ENCODE measurements around the gene FUT2.
A peak's percentile ranks its signal among the peaks of the same experiment; 100 is the strongest.
"Not testable (repeated sequence)": the region's sequence is repeated elsewhere in the genome, so short reads cannot be mapped to it uniquely, and the experiment has no call there.

Gene FUT2

DNA sequence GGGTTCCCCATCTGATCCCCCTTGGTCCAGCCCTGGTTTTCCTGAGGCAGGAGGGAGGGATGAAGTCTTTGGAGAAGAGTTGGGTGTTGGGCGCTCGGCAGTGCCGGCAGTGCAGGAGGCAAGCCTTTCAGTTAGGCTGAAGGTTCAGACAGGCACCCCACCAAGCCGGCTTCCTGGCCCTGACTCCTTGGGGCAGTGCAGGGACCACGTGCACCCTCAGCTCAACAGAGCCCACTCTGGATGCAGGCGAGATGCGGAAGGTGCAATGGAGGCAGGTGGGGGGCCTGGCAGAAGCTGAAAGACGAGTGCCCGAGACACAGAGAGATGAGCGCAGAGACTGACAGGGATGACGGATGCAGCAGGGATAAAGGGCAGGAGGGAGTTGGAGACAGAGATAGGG lies 12.7 kb downstream of the FUT2 start:
- no peak for DNase-seq

DNA sequence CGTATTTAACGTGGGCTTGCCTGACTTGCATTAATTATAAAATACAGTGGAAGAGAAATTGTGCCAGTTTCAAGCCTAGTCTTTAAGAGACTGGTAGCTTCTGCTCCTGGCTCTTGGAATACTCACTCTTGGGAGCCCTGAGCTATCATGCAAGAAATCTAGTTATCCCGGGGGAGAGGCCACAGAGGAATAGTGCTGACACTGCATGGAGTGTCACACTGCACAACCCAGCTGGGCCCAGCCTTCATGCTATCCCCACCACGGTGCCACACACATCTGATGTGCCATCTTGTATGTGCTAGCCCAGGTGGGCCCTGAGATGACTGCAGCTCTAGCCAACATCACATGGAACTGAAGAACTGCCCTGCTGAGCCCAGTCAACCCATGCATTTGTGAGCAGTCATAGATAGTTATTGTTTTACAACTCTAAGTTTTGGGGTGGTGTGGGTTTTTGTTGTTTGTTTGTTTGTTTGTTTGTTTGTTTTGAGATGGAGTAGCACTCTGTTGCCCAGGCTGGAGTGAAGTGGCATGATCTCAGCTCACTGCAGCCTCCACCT lies 15.4 kb downstream of the FUT2 start:
- DNase-seq = no peak

DNA sequence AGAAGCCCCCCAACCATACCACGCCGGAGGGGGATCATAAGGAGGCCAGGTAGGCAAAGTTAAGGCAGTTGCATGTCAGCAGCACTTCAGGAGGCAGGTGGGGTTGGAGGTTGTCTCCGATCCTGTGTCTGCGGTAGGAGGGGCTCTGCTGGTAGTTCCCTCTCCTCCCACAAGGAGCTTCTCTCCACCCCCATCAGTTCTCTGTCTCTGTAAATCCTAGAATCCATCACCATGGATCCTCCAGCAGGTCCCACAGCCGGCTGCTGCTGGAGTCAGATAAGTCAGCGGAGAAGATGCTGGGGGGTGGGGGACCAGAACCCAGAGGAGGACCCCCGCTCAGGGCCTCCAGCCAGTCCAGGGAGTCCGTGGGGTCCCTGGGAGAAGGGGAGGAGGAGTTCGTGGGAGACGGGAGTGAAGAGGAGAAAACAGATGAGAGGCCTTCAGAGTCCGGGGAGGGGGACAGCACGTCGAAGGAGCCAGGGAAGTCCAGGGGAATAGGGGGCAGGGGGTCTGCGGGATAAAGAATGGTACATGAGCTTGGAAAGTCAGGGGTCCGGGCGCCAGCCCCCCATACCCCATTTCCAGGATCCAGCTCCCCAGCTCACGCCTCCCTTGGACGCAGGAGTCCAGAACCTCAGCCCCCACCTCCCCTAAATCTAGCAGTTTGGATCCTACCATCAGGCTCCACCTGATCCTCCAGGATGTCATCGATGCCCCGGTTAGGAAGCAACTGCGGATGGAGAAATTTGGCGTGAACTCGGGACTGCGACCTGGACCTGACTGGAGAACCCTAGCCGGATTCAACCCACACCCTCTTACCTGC lies 17.5 kb downstream of the FUT2 start:
- no peak for DNase-seq

DNA sequence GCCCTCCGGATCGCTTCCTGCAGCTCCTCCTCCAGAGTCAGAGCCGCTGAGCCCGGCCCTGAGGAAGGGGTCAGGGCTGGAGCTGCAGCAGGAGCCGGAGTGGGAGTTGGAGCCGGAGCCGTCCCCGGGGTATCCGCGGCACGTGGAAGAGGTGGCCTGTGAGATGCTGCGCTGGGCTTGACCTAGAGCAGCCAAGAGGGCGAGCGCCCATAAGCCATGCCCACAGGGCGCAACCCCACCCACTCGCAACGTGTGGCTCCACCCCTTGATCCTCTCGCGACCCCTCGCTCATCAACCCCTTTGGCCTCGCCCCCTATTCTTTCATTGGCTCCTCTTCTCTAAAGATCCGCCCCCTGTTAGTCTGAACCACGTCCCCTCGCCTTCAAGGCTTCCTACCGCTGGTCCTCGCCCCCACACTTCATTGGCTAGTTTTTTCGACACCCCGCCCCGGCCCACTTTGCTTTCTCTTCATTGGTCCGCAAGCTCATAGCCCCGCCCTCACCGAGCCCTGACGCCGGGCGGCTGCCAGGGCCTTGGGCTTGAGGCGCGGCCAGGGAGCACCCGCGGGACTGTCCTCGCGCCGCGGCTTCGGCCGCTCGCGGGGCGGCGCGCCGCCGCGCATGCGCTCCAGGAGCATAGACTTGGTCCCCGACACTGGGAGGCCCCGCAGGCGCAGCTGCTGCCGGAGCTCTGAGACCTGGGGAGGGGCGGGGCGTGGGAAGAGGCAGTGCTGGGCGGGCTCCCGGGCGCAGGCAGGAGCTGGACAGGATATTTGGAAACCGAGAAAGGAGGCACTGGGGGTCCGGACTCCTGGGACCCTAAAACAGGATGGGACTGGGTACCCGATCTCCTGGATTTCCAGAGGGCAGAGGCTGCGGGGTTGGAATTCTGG lies 18.3 kb downstream of the FUT2 start:
- peak; percentile 99 for DNase-seq

DNA sequence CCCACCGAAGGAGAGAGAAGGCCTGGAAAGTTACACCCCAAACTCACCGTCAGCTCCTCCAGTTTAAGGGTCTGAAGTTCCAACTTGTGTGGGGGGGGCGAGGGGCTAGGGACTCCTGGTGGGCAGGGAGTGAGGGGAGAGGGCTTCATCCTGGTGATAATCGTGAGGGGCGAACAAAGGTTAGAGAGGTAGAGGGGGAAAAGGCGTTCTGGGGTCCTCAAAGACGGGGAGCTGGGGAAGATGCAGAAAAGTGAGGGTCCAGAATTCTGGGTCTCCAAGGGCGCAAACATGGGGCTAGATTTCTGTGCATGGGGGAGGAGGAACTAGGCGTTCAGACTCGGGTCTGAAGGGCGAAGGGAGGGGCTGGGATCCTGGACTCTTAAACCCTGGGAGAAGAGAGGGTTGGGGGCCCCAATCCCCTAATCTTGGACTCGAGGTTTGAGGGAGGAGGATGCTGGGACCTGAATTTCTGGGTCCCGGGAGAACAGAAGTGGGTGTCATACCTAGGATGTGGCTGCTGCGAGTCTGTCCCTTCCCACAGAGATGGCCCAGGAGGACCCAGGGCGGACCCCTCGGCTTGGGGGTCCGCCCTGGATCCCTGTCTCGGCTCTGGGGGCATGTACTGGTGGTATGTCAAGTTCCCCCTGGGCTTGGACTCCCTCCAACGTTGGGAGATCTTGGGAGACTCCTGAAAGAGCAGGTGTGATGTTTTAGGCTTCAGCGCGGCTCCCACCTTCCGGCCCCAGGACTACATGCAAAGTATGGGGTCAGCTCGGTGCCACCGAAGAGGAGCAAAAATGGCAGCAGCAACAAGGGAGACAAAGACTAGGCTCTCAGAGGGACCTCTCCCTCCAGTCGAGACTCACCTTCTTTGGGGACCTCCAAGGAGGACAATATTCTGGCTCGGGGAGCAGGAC lies 19.2 kb downstream of the FUT2 start:
- no peak for DNase-seq

GRCh38 chr19:48715681-48716171 lies 20.0 kb downstream of the FUT2 start:
- no peak for DNase-seq

DNA sequence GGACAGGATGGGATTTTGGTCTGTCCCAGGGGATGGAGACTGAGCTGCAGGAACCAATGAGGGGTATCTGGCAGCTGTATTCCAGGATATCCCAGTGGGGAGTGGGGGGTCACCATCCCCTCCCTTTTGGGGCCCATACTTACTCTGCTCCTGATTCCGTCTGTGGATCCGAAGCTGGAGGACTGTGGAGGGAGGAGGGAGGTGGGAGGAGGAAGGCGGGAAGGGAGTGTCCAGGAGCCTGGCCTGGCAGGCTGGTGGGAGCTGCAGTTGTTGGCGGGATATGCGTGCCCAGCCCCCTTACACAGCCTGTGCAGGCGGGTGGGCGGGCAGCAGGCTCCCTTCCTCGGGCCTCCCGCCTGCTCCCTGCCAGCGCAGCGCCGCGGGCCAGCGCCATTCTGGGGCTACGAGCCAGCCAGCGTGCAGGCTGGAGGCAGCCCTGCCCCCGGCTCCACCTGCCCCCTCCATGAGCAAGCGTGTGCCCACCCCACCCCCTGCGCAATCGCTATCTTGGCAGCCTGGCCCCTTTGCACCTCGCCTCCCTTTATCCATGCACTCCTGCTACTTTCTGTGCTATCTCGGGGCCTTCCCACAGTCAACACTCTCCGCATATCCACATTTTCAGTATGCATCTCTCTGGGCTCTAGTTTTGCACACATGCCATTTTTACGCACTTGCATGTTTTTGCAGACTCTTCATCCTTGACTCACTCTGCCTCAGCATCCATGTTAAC lies 21.0 kb downstream of the FUT2 start:
- no peak for DNase-seq

DNA sequence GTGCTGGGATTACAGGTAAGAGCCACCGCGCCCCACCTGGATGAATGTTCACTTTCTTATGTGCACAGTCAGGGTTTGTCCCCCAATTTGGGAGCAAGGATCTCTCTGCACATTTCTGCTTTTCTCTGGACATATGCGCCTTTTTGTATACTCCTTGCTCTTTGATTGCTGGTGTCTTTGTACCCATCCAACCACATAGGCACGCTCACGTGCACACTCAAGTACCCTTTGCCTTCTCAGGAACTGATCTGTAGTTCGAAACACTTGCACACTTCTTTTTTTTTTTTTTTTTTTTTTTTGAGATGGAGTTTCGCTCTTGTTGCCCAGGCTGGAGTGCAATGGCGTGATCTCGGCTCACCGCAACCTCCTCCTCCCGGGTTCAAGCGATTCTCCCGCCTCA lies 22.3 kb downstream of the FUT2 start:
- not testable (repeated sequence) for DNase-seq

DNA sequence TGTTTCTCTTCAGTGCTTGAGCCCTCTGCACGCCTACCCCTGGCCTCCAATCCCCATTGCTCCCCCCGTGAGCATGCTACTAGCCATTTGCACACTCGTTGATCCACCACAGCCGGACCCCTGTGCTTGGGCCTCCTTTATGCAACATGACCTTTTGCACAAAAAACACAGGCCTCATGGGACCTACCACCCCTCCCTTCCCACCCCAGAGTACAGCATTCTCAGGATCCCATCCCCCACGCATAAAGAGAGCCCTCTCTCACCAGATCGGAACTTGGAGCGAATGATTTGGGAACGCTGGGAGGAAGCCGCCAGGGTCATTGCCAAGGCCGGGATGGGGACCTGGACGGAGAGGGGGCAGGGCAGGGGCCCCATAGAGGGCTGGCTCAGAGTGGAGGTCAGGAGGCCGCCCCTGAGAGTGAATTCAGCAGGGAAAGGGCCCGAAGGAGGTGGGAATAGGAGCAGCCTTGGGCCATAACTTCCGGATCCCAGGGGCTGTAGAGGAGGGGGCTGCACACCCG lies 23.0 kb downstream of the FUT2 start:
- DNase-seq = no peak

- no peak for DNase-seq
Measured at GRCh38 chr19:48719263-48720171, 23.7 kb downstream of the FUT2 start, which contains the start of gene MAMSTR. MAMSTR (minus strand) TSS chr19:48719725; CDS start chr19:48719031, 694 bp downstream.

- DNase-seq = no peak
Measured at GRCh38 chr19:48720251-48720612, 24.5 kb downstream of the FUT2 start.

DNA sequence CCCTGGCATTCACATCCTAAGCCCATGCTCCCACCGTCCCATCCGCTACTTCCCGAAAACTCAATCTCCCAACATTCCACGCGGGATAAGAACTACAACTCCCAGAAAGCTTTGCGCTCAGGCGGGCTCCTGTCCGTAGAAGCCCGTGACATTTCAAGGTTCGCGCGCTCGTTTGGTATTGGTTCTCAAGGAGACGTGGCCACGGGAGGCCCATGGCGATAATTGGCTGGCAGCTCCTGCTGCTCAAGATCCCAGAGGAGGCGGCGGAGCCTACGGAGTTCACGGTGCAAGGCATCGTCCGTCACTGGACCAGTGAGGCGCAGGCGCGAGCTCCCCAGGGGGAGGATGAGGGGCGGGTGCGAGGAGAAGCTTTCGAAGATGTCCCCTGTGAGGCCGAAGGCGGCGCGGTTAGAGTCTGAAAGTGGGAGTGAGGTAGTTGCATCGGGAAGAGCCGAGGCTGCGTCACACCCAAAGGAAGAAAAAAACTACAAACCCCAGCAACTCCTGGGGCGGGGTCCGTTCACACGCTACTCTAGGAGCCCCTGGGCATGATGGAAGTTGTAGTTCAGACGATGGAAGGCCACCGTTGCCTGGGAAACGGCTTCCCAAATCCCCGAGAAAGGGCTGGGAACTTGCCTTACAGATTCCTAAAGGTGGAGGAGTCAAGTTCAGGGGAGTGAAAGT lies 25.0 kb downstream of the FUT2 start:
- peak; percentile 96 for DNase-seq

DNA sequence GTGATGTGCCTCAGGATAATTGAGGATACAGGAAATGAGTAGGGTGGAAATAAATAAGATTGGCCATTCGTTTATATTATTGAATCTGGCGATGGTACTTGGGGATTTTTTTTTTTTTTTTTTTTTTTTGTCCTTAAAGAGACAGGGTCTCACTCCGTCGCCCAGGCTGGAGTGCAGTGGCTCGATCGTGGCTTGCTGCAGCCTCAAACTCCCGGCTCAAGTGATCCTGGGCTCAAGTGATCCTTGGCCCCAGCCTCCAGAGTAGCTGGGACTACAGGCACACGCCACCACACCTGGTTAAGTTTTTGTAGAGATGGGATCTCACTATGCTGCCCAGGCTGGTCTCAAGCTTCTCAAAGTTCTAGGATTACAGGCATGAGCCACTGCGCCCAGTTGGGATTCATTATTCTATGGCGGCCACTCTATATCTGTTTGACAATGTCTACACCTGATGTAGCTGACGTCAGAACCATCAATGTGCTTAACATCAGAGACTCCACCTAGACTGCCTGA lies 26.5 kb downstream of the FUT2 start:
- no peak for DNase-seq

GRCh38 chr19:48724796-48725753 lies 29.3 kb downstream of the FUT2 start:
- DNase-seq = peak; percentile 46

- DNase-seq = peak; percentile 71
Measured at GRCh38 chr19:48726556-48726955, 30.8 kb downstream of the FUT2 start.

DNA sequence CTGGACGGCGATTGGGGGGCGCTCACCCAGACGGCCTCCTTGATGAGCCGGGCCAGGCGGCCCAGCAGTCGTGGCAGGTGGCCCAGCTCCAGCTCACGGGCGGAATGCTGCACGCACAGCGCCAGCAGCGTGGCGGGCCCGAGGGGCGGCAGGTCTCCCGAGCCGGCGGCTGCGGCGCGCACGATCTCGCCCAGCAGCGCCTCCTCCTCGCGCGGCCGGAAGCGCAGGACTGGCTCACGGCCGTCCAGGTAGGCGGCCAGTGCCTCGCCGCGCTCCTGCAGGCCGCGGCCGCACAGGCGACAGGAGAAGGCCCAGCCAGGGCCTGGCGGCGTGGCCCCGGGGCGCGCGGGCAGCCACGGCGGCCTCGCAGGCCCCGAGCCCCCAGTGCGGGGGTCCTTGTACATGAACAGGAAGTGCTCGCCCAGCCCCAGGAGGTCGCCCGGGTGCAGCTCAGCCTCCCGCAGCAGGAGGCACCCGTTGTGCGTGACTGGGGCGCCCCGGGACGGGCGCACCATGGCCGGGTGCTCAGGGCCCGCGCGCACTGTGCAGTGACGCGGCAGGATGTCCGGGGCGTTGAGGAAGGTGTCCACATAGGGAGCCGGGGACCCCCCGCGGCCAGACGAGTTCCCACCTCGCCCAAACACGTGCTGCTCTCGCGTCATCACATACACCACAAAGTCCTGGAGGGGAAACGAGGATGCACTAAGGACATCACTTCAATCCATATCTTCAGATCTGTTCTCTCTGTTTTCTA lies 33.3 kb downstream of the FUT2 start:
- no peak for DNase-seq

DNA sequence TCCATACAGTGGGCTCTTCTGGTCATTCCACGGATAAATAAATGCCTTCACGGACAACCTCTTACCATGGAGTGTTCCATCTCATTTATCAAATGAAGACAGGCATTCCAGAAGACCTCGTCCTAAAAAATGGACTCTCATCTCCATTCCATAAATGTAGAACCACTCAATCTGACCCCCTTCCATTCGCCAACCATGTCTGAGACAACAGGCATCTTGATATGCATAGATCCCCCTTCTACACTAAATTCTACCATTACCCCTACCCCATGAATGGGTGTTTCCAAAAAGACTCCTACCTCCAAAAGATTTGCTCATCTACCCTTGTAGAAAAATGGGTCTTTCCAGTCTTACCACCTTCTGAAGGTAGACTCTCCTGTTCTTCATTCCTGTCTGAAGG lies 35.7 kb downstream of the FUT2 start:
- no peak for DNase-seq

Data from CD4-positive, alpha-beta T cell treated with Interleukin-15 for 1 hour (primary cell).